Mucosa of stomach (tissue), 1 donor: Measurements from ENCODE around the gene E2F1.

Experiments
- H3K27me3 ChIP-seq: one replicate; pipeline ENCODE4 v1.7.0; 2013; ENCODE audit warnings: mild to moderate bottlenecking, low read length; ENCODE audit not compliant: control insufficient read depth, insufficient read depth
- H3K36me3 ChIP-seq: one replicate; pipeline ENCODE4 v1.7.0; 2013; ENCODE audit warnings: low read length; ENCODE audit not compliant: control insufficient read depth, insufficient read depth
- H3K4me1 ChIP-seq: one replicate; pipeline ENCODE4 v1.7.0; 2013; ENCODE audit warnings: mild to moderate bottlenecking, low read length; ENCODE audit not compliant: control insufficient read depth, insufficient read depth
- H3K4me3 ChIP-seq: one replicate; pipeline ENCODE4 v1.7.0; 2013; ENCODE audit warnings: low read length
- H3K9ac ChIP-seq: one replicate; pipeline ENCODE4 v1.7.0; 2013; ENCODE audit warnings: mild to moderate bottlenecking, low read length, moderate library complexity
- H3K9me3 ChIP-seq: one replicate; pipeline ENCODE4 v1.7.0; 2013; ENCODE audit warnings: mild to moderate bottlenecking, low read length, moderate library complexity; ENCODE audit not compliant: control insufficient read depth
- donor health status: Pancreatic carcinoma.

The E2F1 gene

GRCh38 chr20:33679758-33680485 lies 6.3 kb downstream of the E2F1 start:
- Histone ChIP-seq H3K27me3 (no peaks in the 10 kb centered on the region), H3K4me1 (peaks cover 17% of the 10 kb centered on the region), H3K36me3 (no peaks in the 10 kb centered on the region), H3K9ac (no peak overlapping the region), H3K4me3 (no peak overlapping the region), H3K9me3 (no peaks in the 10 kb centered on the region)

DNA sequence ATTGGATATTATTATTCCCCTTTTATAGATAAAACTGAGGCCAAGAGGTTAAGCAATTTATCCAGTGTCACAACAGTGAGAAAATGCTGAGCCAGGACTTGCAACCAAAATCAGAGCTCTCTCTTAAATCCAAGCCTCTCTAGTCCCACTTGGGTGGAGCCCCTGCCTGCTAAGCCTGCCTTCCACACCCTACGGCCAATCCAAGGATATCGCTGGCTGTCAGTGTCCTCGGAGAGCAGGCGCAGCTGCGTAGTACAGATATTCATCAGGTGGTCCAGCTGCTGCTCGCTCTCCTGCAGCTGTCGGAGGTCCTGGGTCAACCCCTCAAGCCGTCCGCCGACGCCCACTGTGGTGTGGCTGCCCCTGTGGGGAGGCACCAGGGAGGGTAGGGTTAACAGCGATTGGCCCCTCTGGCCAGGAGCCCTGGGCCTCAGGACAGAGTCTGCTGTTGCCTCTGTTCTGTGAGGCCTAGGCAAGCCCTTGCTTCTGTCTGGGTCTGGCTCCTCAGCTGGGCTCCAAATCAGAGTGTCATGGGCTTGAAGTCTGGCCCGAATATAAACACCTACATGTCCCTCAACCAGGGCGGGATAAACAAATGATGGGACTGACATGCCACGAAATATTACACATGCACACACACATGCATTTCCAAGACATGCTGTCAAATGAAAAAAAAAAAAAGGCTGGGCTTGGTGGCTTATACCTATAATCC lies 8.0 kb downstream of the E2F1 start:
- Histone ChIP-seq H3K27me3 (no peaks in the 10 kb centered on the region), H3K4me3 (no peak overlapping the region), H3K36me3 (no peaks in the 10 kb centered on the region), H3K9ac (no peak overlapping the region), H3K4me1 (peaks cover 19% of the 10 kb centered on the region), H3K9me3 (no peaks in the 10 kb centered on the region)

DNA sequence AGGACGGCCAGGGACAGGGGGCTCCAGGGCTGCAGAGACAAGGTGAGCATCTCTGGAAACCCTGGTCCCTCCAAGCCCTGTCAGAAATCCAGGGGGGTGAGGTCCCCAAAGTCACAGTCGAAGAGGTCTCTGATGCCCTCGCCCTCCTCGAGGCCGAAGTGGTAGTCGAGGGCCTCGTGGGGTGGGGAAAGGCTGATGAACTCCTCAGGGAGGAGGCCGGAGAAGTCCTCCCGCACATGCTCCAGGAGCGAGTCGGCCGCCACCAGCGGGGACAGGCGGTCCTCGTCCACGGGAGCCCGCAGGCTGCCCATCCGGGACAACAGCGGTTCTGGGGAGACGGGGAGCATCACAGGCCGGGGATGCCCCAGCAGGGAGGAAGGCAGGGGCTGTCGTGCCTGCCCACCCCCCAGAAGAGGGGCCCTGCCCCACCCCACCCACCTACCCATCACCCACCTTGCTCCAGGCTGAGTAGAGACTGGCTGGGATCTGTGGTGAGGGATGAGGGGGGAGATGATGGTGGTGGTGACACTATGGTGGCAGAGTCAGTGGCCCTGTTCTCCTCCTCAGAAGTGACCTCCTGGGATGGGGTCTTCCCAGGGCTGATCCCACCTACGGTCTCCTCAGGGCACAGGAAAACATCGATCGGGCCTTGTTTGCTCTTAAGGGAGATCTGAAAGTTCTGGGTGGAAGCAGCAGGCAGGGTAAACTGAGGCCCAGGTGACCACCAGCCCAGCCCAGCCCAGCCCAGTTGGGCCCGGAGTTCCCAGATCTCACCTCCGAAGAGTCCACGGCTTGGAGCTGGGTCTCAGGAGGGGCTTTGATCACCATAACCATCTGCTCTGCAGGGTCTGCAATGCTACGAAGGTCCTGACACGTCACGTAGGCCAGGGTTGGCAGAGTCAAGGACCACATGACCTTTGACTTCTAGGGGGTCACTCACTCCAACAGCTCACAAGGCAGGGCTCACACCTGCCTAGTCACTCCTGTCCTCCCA lies 9.2 kb downstream of the E2F1 start:
- Histone ChIP-seq H3K4me1 (peaks cover 23% of the 10 kb centered on the region), H3K9ac (no peak overlapping the region), H3K27me3 (no peaks in the 10 kb centered on the region), H3K4me3 (no peak overlapping the region), H3K9me3 (no peaks in the 10 kb centered on the region), H3K36me3 (no peaks in the 10 kb centered on the region)

- peaks cover 31% of the 10 kb centered on the region for H3K4me1 ChIP-seq
- peaks cover 5% of the 10 kb centered on the region for H3K36me3 ChIP-seq
- H3K9me3 ChIP-seq: no peaks in the 10 kb centered on the region
- peak overlapping the region; percentile 30 for H3K9ac ChIP-seq
- H3K4me3 ChIP-seq: no peak overlapping the region
- H3K27me3 ChIP-seq: no peaks in the 10 kb centered on the region
Observed at GRCh38 chr20:33676121-33676520, 10.1 kb downstream of the E2F1 start.

DNA sequence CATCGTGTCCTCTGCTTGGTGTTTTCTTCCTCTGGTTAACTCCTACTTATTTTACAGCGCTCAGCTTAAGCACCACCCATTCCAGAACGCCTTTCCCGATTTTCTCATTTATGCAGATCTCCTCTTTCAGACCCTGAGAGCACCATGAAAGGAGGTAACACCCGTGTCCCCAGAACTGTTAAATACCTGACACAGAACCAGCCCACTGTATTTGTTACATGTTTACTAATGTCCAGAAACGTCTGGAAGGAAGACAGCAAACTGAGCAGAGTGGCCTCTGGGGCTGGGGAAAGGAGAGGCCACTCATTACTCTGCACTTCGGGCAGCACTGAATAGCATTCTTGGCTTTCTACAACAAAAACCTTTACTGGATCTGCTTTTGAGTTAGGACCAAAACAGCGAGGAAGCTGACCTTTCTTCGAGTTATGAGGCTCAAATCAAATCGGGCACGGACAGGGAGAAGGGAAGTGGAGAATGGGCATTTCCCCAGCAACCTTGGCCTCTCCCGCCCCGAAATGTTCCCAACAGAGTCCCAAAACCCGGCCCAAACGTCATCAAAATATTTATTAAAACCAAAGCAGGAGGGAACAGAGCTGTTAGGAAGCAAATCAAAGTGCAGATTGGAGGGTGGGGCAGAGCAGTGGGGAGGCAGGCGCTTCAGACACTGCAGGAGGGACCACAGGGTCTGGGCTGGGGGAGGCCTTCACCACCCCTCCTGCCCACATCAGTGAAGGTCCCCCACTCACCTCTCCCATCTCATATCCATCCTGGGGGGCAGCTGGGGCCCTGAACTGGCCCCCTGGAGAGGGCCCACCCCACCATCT lies 10.8 kb downstream of the E2F1 start:
- Histone ChIP-seq H3K4me3 (peak overlapping the region; percentile 73), H3K4me1 (peaks cover 38% of the 10 kb centered on the region), H3K27me3 (no peaks in the 10 kb centered on the region), H3K9me3 (no peaks in the 10 kb centered on the region), H3K9ac (peak overlapping the region; percentile 73), H3K36me3 (peaks cover 8% of the 10 kb centered on the region)

GRCh38 chr20:33674294-33675135 lies 11.7 kb downstream of the E2F1 start, which contains the start of gene NECAB3:
Gene NECAB3 (minus strand): TSS chr20:33674428. CDS start chr20:33674352, 76 bp downstream.
- Histone ChIP-seq H3K36me3 (peaks cover 8% of the 10 kb centered on the region), H3K4me1 (peaks cover 42% of the 10 kb centered on the region), H3K9me3 (no peaks in the 10 kb centered on the region), H3K9ac (peak within 1 kb of the TSS; percentile 82), H3K27me3 (no peaks in the 10 kb centered on the region), H3K4me3 (peak within 1 kb of the TSS; percentile 73)

DNA sequence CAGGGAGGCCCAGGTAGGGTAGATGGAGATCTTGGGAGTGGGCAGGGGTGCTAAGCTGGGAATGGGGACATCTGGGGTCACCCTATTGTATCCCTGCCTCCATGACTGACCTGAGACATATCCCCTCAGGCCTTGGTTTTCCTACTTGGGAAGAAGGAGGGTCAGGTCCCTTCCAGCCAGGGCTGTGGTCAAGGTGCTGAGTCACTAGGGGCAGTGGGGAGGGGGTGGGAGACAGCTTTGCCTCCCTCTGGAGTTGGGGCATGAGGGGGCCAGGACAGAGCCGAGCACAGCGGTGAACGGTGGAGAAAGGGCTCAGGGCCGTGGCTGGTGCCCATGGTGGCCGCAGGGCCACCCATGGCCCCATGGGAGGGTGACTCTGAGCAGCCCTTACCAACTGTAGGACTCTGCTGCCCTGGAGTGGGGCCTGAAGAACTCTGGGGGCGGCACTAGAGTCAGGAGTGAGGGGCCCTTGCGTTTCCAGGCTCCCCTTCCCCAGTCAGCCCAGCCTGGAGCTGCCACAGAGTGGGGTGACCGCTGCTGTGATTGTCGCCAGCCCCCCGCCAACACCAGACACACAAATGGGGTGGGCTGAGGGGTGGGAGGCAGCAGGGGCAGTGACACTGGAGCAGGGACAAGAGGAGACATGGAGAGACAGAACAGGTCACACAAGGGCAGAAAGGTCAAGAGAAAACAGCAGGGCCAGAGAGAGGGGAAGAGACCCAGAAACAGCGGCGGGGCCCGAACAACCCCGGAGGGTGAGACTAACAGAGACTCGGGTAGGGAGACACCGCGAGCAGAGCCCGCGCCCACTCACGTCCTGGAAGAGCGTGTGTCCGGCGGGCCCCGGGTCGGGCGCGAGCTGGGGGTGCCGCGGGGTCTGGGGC lies 12.5 kb downstream of the E2F1 start:
- H3K4me1 ChIP-seq: peaks cover 42% of the 10 kb centered on the region
- H3K4me3 ChIP-seq: peak overlapping the region; percentile 50
- peak overlapping the region; percentile 82 for H3K9ac ChIP-seq
- no peaks in the 10 kb centered on the region for H3K27me3 ChIP-seq
- H3K9me3 ChIP-seq: no peaks in the 10 kb centered on the region
- H3K36me3 ChIP-seq: peaks cover 8% of the 10 kb centered on the region

GRCh38 chr20:33673114-33673409 lies 13.1 kb downstream of the E2F1 start:
- Histone ChIP-seq H3K9ac (peak overlapping the region; percentile 82), H3K4me3 (no peak overlapping the region), H3K36me3 (peaks cover 8% of the 10 kb centered on the region), H3K27me3 (no peaks in the 10 kb centered on the region), H3K4me1 (peaks cover 45% of the 10 kb centered on the region), H3K9me3 (no peaks in the 10 kb centered on the region)

DNA sequence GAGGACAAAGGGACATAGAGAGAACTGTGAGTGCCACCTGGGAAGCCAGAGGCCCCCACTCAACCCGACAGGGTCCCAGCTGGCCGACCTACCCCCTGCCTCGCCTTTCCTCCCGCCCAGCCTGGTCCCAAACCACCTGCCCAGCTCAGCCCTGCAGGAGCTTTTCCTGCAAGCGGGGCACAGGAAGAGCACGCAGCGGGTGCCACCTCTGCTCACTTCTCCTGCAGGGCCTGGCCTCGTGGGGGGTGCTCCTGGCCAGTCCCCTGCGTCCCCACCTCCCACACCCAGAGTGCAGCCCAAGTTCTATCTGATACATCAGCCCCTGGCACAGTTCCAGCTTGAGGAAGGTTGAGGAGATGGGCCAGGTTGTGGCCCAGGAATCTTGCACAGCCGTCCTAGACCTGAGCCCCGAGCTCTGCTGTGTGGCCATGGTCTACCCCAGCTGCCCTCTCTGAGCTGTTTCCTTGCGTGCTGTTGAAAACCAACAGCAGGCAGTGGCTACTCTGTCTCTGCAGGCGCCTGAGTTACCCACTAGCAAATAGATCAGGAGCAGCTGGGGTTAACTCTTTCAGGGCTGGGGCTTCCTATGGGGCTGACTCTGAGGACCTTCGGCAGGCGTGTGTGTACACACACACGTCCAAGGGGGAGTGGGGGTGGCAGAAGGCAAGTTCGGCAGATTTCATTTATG lies 13.6 kb downstream of the E2F1 start:
- Histone ChIP-seq H3K9me3 (no peaks in the 10 kb centered on the region), H3K27me3 (no peaks in the 10 kb centered on the region), H3K36me3 (peaks cover 8% of the 10 kb centered on the region), H3K9ac (peak overlapping the region; percentile 82), H3K4me1 (peaks cover 47% of the 10 kb centered on the region), H3K4me3 (no peak overlapping the region)
